ENCODE results near the gene PIK3R4.

Gene PIK3R4

GRCh38 chr3:130688697-130689470 lies 57.7 kb downstream of the PIK3R4 start:
- DNase-seq (ENCODE audit: low read depth) = no peak

- no peak for DNase-seq (ENCODE audit: low read depth)
Observed at GRCh38 chr3:130688015-130688688, 58.5 kb downstream of the PIK3R4 start.

- DNase-seq (ENCODE audit: low read depth) = no peak
Observed at GRCh38 chr3:130687327-130687726, 59.3 kb downstream of the PIK3R4 start.

- DNase-seq (ENCODE audit: low read depth) = no peak
Observed at GRCh38 chr3:130686833-130687232, 59.8 kb downstream of the PIK3R4 start.

GRCh38 chr3:130682131-130682530 lies 64.5 kb downstream of the PIK3R4 start:
- DNase-seq (ENCODE audit: low read depth) = no peak

GRCh38 chr3:130679218-130679617 lies 67.4 kb downstream of the PIK3R4 start:
- no peak for DNase-seq (ENCODE audit: low read depth)

- no peak for DNase-seq (ENCODE audit: low read depth)
Observed at GRCh38 chr3:130677343-130677742, 69.3 kb downstream of the PIK3R4 start.

- DNase-seq (ENCODE audit: low read depth) = peak; percentile 51
Observed at GRCh38 chr3:130671545-130672312, 74.9 kb downstream of the PIK3R4 start.

- DNase-seq (ENCODE audit: low read depth) = no peak
Observed at GRCh38 chr3:130669740-130670139, 76.9 kb downstream of the PIK3R4 start.

- no peak for DNase-seq (ENCODE audit: low read depth)
Observed at GRCh38 chr3:130663092-130663491, 83.5 kb downstream of the PIK3R4 start.

- DNase-seq (ENCODE audit: low read depth) = no peak
Observed at GRCh38 chr3:130662501-130662996, 84.1 kb downstream of the PIK3R4 start.

- DNase-seq (ENCODE audit: low read depth) = peak; percentile 15
Observed at GRCh38 chr3:130661140-130661891, 85.3 kb downstream of the PIK3R4 start.

GRCh38 chr3:130659911-130660310 lies 86.7 kb downstream of the PIK3R4 start:
- no peak for DNase-seq (ENCODE audit: low read depth)

- DNase-seq (ENCODE audit: low read depth) = peak; percentile 49
Observed at GRCh38 chr3:130658678-130659077, 88.0 kb downstream of the PIK3R4 start.

- DNase-seq (ENCODE audit: low read depth) = no peak
Observed at GRCh38 chr3:130656627-130657026, 90.0 kb downstream of the PIK3R4 start.

GRCh38 chr3:130654921-130655320 lies 91.7 kb downstream of the PIK3R4 start:
- no peak for DNase-seq (ENCODE audit: low read depth)

- no peak for DNase-seq (ENCODE audit: low read depth)
Observed at GRCh38 chr3:130654091-130654490, 92.5 kb downstream of the PIK3R4 start.

- no peak for DNase-seq (ENCODE audit: low read depth)
Observed at GRCh38 chr3:130649061-130649654, 97.5 kb downstream of the PIK3R4 start.

- DNase-seq (ENCODE audit: low read depth) = no peak
Observed at GRCh38 chr3:130648293-130648692, 98.3 kb downstream of the PIK3R4 start.

GRCh38 chr3:130645261-130645660 lies 101.4 kb downstream of the PIK3R4 start:
- no peak for DNase-seq (ENCODE audit: low read depth)

- no peak for DNase-seq (ENCODE audit: low read depth)
Observed at GRCh38 chr3:130644628-130645253, 101.9 kb downstream of the PIK3R4 start.
